NK-92 (cell line): Measurements from ENCODE around the gene TRIAP1.
"Not testable (repeated sequence)": the region's sequence is repeated elsewhere in the genome, so short reads cannot be mapped to it uniquely, and the experiment has no call there.

Experiments
- DNase-seq: peaks from one replicate; lab custom pipeline; 2025; ENCODE audit not compliant: unreplicated experiment; lab: John Stamatoyannopoulos, UW

The TRIAP1 gene

DNA sequence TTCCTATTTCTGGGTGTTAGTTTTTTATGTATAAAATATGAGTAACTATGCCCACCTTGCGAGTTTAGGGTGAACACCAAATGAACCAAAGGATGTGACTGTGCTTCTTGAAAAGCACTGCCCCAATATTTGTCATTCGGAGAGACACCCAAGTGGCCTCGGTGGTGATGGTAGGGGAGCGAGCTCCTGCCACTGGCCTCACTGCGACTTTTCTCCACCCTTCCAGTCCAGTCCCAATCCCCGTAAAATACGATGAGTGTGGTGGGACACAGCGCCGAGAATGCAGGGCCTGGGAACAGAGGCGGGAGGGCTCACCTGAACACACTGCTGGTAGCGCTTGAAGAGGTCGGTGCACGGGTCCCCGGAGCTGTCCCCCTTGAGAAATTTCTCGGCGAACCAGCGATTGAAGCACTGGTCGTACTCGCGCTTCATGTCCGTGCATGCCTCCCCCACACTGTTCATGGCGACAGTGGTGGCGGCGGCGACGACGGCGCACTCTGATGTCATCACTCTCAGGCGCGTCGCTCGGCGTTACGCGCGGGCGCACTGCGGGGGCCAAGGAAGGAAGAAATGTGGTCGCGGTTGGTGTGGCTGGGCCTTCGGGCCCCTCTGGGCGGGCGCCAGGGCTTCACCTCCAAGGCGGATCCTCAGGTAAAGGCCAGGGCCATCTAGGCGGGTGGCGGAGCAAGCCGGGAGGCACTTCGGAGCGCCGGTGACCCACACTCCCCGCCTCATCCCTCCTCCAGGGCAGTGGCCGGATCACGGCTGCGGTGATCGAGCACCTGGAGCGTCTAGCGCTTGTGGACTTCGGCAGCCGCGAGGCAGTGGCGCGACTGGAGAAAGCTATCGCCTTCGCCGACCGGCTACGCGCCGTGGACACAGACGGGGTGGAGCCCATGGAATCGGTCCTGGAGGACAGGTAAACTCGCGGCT is at the start of gene TRIAP1, which contains the start of gene GATC:
Gene TRIAP1 (minus strand): TSS at position 474 of the 933 bp plus-strand sequence. CDS start 12 bp downstream, at position 462.
Gene GATC (plus strand): TSS at position 534 of the 933 bp plus-strand sequence. CDS start 37 bp downstream, at position 571.
- peak; percentile 61 for DNase-seq

DNA sequence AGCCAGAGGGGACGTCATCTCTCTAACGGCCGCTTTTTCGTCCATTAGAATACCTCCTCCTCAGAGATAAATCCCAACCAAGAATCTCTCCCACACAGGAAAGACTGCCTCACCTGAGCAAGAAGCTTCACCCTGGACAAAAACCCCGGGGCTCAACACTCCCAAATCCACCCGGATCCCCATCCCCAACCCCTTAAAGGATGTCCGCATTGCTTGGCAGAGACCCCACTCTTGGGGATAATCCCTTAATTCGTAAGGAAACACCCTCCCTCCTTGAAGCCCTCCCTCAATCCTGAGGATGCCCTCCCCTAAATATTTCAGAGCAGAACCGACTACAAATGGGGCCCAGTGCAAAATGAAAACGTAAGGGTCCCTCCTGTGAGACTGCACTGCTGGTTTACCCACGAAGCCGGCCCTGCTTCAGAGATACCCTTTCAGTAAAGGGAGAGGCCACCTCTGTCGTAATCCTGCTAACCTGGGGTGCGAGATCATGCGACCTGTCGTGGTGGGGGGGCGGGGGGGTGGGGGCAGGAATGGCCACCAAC is 49.1 kb upstream of the TRIAP1 start:
- no peak for DNase-seq

DNA sequence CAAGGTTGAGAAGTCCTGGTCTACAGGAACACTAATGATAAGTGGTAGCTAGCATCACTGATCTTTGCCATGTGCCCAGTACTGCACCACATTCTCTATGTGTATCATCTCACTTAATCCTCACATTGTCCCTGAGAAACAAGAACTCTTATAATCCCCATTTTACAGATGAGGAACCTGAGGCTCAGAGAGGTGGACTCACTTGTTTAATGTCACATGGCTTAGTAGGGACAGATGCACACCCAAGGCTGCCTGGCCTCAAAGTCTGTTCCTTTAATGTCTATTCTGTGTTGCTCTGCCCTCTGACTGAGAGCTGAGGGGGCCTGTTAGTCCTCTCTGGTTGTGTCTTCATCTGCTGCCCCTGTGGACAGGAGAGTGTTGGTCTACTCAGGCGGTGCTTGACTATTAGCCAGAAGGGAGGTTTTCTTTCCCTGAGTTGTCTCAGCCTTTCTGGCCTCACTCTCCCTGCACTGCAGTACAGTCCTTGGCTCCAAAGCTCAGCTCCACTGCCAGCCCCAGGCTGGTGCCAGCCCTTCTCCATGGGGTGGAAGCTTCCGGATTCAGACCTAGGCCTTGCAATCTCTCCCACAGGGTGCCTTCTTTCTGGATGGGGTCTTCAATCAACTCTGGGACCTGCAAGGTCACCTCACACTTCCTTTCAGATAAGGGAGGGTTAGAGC is 44.8 kb upstream of the TRIAP1 start:
- no peak for DNase-seq

DNA sequence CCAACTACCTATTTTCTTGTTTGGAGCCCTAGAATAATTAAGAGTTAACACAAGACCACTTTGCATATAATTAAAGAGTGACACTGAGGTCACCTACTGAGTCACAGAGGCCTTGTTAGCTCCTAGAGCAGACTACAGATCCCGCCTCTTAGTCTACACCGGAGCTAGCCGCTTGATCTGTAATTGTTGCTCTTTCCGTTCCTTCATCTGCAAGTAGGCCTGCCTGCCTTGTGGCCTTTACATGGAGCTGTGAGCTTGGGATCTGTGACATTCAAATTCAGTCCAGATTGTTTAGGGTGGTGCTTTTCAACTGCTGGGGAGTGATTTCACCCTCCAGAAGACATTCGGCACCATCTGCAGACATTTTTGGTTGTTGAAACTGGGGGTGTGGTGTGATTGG is 44.1 kb upstream of the TRIAP1 start:
- no peak for DNase-seq

DNA sequence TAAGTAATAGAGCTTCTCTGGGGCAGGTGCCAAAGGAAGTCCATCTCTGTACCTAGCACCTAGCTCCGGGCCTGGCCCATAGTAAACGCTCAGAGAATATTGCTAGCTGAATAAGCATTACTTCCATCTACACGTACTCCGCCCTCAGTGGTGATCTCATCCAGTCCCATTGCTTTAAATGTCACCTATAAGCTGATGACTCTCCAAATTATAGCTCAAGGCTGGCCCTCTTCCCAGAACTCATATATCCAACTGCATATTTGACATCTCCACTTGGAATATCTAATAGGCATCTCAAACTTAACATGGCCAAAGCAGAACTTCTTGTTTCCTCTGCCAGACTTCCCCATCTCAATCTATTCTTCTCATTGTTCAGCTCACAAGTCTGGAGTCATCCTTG is 42.8 kb upstream of the TRIAP1 start:
- DNase-seq, result no peak

DNA sequence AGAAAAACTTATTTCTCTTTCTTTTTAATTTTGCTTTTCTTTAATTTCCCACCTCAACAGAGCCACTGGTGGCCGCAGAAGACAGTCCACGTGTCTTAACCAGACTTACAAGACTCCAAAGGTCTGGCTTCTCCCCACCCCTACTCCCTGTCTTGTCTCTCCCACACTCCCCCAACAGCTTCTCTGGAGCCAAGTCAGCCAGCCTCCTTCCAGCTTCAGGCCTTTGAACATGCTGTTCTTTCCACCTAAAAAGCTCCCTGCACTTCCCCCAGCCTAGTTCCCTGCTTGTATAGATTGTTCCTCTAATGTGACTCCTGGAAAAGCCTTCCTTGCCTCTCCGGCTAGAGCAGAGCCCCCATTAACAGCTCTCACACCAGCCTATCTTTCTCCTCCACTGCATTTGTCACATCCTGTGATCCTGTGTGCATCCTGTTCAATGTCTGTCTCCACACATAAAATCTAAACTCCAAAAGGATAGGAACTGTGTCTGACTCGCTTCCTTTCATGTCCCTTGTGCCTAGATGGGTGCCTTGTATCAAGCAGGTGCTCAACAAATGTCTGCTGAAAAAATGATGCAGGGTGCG is 42.0 kb upstream of the TRIAP1 start:
- DNase-seq, result no peak

DNA sequence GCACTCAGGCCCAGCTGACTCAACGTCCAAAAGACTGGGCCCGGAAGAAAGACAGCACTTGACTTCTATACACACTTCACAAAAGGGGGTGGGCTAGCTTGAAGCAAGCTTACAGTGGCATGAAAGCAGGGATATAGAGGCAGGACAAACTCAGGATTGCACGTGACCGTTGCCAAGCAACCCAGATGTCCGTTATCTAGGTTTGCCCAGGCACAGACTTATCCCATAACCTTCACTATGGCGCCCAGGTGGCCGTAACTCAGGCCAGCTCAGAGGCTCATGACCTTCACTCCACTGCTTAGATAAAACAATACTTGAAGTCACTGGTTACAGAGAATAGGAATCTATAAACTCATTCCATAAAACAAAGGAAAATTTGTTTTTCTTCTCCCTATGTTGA is 41.4 kb upstream of the TRIAP1 start:
- DNase-seq, result not testable (repeated sequence)

DNA sequence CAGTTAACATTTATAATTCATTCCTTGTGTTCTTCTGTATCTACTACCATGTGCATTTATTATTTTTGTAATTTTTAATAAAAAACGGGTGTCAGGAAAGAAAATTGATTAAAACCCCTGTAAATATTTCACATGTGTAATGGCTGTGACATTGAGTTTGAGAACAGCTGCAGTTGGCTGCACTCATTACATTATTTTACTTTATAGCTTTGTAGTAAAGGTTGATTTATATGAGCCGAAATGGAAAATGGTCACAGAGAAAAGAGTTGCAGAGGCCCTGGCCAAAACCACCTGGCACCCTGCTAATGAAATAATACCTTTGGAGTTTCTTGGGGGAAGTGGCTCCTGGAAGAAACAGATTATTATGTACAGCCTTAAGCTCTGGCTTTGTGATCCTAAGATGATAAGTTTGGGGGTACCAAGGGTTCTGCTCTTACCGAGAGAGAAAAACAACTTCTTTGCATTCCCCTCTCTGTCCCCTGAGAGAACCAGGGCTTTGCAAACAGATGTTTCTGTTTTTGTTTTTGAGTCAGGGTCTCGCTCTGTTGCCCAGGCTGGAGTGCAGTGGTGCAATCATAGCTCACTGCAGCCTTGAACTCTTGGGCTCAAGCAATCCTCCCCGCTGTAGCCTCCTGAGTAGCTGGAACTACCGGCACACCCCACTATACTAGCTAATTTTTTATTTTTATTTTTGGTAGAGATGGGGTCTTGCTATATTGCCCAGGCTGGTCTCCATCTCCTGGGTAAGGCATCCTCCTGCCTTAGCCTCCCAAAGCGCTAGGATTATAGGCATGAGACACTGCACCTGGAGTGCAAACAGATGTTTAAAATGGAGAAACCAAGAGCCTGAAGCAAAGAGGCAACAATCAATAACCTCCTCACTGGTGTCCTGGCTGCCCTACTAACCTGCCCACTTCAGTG is 40.0 kb upstream of the TRIAP1 start:
- no peak for DNase-seq

DNA sequence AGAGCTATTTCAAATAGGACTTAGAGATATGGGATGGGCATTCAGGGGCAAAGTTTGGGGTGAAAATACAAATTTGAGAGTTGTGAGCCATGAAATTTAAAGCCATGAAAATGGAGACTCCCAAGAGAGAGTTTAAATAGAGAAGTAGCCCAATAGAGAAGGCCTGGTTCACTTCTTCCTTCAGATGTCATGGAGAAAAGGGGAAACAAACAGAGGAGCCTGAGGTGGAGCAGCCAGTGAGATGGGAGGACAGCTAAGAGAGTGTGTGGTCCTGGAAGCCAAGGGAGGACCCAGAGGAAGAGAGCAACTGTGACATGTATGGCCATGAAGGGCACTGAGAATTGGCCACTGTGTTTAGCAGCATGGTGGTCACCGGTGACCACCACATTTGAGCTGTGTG is 37.4 kb upstream of the TRIAP1 start:
- no peak for DNase-seq

DNA sequence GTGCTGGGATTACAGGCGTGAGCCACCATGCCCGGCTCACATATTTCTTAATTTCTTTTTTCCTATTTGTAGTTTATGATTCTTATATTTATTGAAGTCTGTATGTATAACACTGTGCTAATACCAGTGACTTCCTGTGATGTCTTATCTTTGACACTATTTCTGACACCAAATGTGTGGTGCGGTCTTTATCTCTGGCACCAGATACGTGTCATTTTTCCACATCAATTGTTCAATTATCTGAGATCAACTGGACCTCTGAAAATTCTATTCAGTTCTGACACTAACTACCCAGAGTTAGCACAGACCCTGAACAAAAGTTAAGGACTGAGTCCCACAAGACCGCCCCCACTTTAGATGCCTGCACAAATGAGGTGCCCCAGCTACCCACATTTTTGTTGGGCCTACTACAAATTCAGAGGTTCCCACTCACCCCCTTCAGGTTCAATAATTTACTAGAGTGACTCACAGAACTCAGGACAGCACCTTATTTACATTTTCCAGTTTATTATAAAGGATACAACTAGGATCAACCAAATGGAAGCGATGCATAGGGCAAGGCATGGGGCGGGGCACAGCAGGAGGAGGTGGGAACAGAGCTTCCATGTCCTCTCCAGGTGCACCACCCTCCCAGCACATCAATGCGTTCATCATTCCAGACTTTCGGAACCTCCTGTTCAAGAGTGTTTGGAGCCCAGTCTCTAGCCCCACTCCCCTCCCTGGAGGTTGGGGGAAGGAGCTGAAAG is 35.0 kb upstream of the TRIAP1 start:
- DNase-seq, result no peak

DNA sequence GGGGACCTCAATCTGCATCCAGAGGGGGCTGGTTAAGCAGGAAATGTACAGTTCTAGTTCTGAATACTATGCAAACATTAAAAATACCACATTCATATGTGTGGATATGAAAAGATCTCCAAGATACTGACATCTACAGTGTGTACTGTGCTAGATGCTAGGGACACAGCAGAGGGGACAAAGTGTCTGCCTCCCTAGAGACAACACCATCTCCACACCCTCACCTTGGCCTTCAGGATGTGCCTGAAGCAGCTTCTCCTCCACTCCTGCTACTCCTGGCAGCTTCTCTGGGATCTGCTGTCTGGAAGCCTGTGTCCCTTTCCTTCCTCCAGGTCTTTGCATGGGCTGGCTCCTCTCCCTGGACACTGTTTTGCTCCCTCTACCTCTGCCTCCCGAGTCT is 34.0 kb upstream of the TRIAP1 start:
- no peak for DNase-seq

DNA sequence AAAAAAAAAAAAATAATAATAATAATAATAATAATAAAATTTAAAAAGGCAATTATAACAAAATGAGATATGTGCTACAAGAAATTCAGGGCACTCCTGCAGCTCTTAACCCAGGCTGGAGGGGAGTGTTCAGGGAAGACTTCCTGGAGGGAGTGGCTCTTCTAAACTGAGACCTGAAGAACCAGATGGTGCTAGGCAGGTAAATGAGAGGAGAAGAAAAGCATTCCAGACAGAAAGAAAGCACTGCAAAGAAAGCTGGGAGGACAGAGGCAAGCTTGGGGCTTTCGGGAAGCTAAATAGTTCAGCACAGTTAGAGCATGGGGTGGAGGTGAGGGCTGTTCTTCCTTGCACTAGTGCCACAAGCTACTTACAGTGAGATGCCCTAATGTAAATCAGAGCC is 33.3 kb upstream of the TRIAP1 start:
- DNase-seq, result no peak

DNA sequence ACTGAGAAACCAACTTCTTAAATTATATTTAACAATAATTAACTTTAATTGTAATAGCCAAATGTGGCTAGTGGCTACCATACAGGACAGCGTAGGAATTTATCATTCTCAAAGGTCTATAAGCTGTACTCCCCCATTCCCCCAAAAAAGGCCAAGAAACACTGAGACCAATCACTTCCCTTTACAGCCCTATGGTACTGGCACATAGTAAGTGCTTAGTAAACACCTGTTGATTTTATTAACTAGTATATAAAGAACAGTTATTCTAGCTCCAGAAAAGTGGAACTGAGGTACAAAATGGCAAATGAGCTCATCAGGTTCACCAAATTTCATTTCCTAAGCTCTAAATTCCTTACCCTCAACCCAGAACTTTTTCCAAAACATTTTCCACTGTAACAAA is 29.5 kb upstream of the TRIAP1 start:
- no peak for DNase-seq

DNA sequence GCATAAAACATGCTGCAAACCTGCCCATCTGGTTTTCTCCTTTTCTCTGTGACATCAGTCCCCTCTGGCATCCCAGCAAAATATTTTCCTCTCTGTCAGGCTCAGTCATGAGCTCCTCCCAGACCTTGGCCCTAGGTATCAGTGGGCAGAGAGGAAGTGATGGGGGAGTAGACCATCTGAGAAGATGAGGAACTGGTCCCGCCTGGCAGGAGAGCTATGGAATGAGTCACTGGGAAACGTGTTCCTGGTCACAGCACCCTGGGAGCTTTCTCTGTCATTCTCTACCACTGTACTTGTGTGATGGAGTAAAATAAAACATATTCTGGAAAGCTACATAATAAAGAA is 28.4 kb upstream of the TRIAP1 start:
- DNase-seq, result no peak

DNA sequence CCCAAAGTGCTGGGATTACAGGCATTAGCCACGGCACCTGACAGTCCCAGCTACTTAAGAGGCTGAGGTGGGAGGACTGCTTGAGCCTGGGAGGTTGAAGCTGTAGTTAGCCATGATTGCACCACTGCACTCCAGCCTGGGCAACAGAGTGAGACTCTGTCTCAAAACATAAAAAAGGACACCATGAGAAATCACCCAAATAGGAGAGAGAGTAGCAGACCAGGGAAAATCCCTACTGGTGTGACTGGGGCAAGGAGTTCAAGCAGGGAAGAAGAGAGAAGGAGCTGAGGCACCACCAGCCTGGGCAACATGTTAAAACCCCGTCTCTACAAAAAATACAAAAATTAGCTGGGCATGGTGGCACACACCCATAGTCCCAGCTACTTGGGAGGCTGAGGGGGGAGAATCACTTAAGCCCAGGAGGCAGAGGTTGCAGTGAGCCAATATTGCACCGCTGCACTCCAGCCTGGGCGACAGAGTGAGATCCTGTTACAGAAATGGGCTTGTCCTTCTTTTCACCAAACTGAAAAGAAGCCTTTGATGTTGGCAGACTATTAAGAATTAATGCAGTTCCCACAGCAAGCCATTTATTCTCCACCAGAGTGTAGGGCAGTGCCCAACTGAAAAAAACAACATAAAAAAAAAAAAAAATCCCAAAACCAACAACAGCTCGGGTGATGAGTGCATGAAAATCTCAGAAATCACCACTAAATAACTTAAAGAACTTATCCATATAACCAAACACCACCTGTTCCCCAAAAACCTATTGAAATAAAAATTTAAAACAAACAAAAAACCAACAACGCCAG is 27.8 kb upstream of the TRIAP1 start:
- DNase-seq, result no peak

DNA sequence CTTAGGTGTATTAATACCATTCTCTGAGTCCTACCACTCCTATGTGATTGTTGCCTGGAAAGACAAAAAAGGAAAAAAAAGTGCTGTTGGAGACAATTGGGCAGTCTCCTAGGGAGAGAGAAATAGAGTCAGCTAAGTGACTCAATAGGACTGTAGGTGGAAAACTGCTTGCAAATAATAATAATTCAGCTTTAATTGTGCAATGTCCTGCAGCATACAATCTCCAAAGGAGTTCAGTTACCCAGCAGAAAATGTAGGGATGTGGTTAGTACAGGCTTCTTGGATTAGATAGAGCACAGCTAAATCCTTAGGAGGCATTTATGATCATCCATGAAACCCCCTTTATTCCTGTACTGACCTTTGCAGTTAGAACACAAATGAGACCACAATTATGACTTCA is 26.3 kb upstream of the TRIAP1 start:
- no peak for DNase-seq

DNA sequence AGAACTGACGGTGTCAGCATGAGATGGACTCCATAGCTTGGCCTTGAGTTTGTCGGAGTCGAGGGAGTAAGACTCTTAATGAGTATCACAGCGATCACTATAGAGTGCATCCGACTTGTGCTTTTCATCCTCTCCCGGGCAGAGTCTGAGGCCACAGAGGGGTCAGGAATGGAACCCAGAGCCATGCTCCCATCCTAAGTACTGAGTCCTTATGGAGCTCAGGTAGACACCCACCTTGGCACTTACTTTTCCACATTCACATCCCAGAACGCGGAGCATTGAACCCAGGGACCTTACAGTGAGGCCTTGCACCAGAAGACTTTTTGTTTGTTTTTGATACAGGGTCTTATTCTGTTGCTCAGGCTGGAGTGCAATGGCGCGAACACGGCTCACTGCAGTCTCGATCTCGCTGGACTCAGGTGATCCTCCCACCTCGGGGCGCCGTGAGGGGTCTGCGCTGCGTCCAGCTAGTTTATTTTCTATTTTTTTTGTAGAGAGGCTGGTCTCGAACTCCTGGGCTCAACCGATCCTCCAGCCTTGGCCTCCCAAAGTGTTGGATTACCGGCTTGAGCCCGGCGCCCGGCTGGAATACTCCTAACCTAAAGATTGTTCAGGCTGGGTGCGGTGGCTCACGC is 24.1 kb upstream of the TRIAP1 start:
- DNase-seq, result no peak

DNA sequence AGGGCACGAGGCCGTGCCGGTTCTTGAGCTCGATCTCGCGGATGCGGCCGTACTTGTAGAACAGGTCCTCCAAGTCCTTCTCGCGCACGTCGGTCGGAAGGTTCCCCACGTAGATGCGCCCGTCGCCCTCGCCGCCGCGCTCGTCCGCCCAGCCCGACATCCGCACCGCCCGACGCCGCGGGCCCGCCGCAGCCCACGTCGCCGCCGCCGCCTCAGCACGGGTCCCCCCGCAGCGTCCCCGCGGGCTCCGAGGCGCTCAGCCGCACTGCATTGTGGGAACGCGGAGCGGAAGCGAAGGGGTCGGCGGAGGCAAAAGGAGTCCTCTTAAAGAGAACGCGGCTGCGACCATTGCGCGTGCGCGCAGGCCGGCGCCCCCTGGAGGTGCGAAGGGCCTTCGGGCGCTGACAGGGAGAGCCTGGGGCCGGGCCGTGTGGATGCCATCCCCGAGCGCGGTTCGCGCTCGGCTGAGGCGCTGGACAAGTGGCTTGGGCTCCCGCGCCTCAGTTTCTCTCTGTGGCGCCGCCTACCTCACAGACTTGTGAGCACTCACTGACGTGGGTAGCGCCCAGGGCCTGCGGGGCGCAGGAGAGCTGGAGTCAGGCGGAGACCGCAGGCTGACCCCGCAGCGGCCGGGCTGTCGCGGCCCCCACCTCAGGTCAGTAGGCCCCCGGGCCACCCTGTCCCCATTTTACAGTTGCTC is 23.4 kb upstream of the TRIAP1 start, which contains the start of gene SRSF9:
Gene SRSF9 (minus strand): TSS at position 299 of the 700 bp plus-strand sequence. CDS start 139 bp downstream, at position 160.
- DNase-seq, result peak; percentile 53
